Vagina (tissue), 2 donors: Measurements from ENCODE around the gene ZWILCH.

Experiments
- POLR2AphosphoS5 ChIP-seq, 2 donors: sonication (generic); formaldehyde crosslinking; IDR thresholded peaks; one replicate each; pipeline ENCODE4 v1.9.0; 2017; ENCODE audit warnings: antibody characterized with exemption in 2 of 2, mild to moderate bottlenecking in 2 of 2, low read depth in 1 of 2; ENCODE audit not compliant: insufficient read depth in 1 of 2
- TF ChIP-seq, protein P1 (sequence below), 3 experiments: fragments of 450-650 bp in 2 of 3; fragments of 200-600 bp in 1 of 3; sonication (generic) in 1 of 3; IDR thresholded peaks; one replicate each; pipeline ENCODE4 v1.5.1; 2017 to 2019; ENCODE audit warnings: antibody characterized with exemption in 3 of 3, mild to moderate bottlenecking in 2 of 3, moderate library complexity in 2 of 3

DNA sequence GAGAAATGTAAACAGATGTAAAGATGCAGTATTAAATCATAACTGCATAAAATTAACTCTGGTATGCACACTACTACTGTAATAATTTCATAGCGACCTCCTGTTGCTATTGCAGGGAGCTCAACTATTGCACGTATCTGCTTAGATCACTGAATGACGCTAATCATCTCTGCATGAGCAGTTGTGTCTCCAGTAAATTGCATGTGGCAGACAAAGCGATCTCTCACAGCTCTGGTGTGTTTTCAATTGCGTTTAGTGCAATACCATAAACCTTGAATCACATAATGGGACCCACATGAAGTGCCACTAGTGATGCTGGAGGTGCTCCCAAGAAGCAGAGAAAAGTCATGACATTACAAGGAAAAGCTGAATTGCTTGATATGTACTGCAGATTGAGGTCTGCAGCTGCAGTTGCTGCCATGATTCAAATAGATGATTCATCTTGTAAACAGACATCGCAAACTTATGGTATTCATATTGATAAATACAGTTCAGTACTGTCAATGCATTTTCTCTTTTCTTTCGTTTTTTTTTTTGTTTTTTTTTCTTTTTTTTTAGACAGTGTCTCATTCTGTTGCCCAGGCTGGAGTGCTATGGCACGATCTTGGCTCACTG is 90.9 kb downstream of the ZWILCH start:
- no peak for TF ChIP-seq POLR2AphosphoS5 (IDR thresholded peaks at IDR 0.05; ENCODE audit: insufficient read depth in 1 of 2, low read depth in 1 of 2)
- TF ChIP-seq, protein P1, sequence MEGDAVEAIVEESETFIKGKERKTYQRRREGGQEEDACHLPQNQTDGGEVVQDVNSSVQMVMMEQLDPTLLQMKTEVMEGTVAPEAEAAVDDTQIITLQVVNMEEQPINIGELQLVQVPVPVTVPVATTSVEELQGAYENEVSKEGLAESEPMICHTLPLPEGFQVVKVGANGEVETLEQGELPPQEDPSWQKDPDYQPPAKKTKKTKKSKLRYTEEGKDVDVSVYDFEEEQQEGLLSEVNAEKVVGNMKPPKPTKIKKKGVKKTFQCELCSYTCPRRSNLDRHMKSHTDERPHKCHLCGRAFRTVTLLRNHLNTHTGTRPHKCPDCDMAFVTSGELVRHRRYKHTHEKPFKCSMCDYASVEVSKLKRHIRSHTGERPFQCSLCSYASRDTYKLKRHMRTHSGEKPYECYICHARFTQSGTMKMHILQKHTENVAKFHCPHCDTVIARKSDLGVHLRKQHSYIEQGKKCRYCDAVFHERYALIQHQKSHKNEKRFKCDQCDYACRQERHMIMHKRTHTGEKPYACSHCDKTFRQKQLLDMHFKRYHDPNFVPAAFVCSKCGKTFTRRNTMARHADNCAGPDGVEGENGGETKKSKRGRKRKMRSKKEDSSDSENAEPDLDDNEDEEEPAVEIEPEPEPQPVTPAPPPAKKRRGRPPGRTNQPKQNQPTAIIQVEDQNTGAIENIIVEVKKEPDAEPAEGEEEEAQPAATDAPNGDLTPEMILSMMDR (IDR thresholded peaks at IDR 0.05), result no peak
